ENCODE measurements around the gene SUSD1. TPM values are rescaled to one million over a fixed set of nuclear protein-coding genes. Genes with fewer than 3 reads are reported as not detected.

SUSD1 gene
- total and polyA plus RNA-seq, 2 donors (not counting 3 experiments of a cell fraction or from before 2014, with no cell fraction given): 33.1 to 37.8 TPM

GRCh38 chr9:112200711-112201110 lies 25.6 kb upstream of the SUSD1 start:
- ChIA-PET POLR2A (no interaction called here), CTCF (interaction anchor here (1.1 to 1.3 kb wide), 2 partner anchors 18 to 27 kb away, joined by 3 read pairs; no protein-coding TSS in a partner anchor)
- dilution Hi-C loops (cut with MboI; ENCODE audit: extremely low pct_ligation_motif_present, low sequenced_read_pairs) (no loop called here), intact Hi-C loops (cut with micrococcal nuclease) (no loop called here)
- no peak for DNase-seq (ENCODE audit: low read depth, low spot score)
- TF ChIP-seq MAX (IDR thresholded peaks at IDR 0.05; ENCODE audit: insufficient read depth, insufficient read length) (no peak), POLR2AphosphoS5 (IDR thresholded peaks at IDR 0.05; ENCODE audit: insufficient read depth, low read depth, low read length) (no peak), CTCF (IDR thresholded peaks at IDR 0.05; ENCODE audit: extremely low read depth in 1 of 2, insufficient read depth in 1 of 2, low read depth in 1 of 2, low read length in 2 of 2) (no peak), EZH2 (IDR thresholded peaks at IDR 0.05; ENCODE audit: borderline replicate concordance, low read depth, low read length, severe bottlenecking) (no peak), JUN (IDR thresholded peaks at IDR 0.05; ENCODE audit: borderline replicate concordance, insufficient read depth, insufficient read length, low read depth) (no peak), FOS (IDR thresholded peaks at IDR 0.05; ENCODE audit: borderline replicate concordance, insufficient read depth, low read length) (no peak), MYC (IDR thresholded peaks at IDR 0.05; ENCODE audit: low read depth, low read length) (no peak), POLR2A (IDR thresholded peaks at IDR 0.05; ENCODE audit: low read depth, low read length) (no peak), GATA2 (IDR thresholded peaks at IDR 0.05; ENCODE audit: insufficient read depth, insufficient read length, low read depth, low read length) (no peak)
- no peak for FAIRE-seq
- H3K9me3 ChIP-seq (replicated peaks; ENCODE audit: control insufficient read depth, insufficient read depth, low read length): no peaks in the 10 kb centered on the region
- H4K20me1 ChIP-seq (replicated peaks; ENCODE audit: control insufficient read depth, extremely low read depth, insufficient read depth, low read length): no peaks in the 10 kb centered on the region
- no peaks in the 10 kb centered on the region for H3K4me1 ChIP-seq (ENCODE audit: control insufficient read depth, extremely low read depth, insufficient read depth, low read length)
- H2AFZ ChIP-seq (ENCODE audit: low read depth, low read length): no peak overlapping the region
- no peaks in the 10 kb centered on the region for H3K79me2 ChIP-seq (ENCODE audit: control insufficient read depth, insufficient read depth, low read length)
- H3K9me1 ChIP-seq (replicated peaks; ENCODE audit: control insufficient read depth, extremely low read depth, insufficient read depth, low read length): no peaks in the 10 kb centered on the region
- H3K4me3 ChIP-seq (replicated peaks in 1 of 3; ENCODE audit: insufficient read depth in 1 of 3, low read depth in 1 of 3, low read length in 3 of 3): no peak overlapping the region
- H3K27ac ChIP-seq (ENCODE audit: insufficient read depth, low read depth, low read length): no peak overlapping the region
- no TSS peak for BruUV-seq (replicated peaks)
- no peaks in the 10 kb centered on the region for H3K36me3 ChIP-seq (ENCODE audit: control insufficient read depth in 2 of 2, extremely low read depth in 1 of 2, insufficient read depth in 2 of 2, low read length in 2 of 2)
- H3K4me2 ChIP-seq (ENCODE audit: insufficient read depth, low read length): no peak overlapping the region
- H3K9ac ChIP-seq (replicated peaks; ENCODE audit: extremely low read depth, insufficient read depth, low read length): no peak overlapping the region
- no peaks in the 10 kb centered on the region for H3K27me3 ChIP-seq (ENCODE audit: control insufficient read depth in 2 of 2, insufficient read depth in 2 of 2, low read length in 2 of 2)

Data from endothelial cell of umbilical vein (primary cell).